H1 (cell line): ENCODE measurements around the gene ST3GAL3.

ENCODE experiments used
- CHD2 ChIP-seq: IDR thresholded peaks from 2 replicates; pipeline ENCODE4 v1.6.1; 2012; ENCODE audit warnings: low read length, improper control_type of control experiment
- EZH2 ChIP-seq: fragments of 200-600 bp; sonication (generic); IDR thresholded peaks from 2 replicates; pipeline ENCODE4 v1.7.1; 2012; ENCODE audit warnings: low read depth, mild to moderate bottlenecking, moderate library complexity, low read length, inconsistent platforms; ENCODE audit not compliant: severe bottlenecking
- GABPA ChIP-seq: IDR thresholded peaks from 2 replicates; pipeline ENCODE4 v1.6.1; 2011; ENCODE audit warnings: mild to moderate bottlenecking, low read length, moderate library complexity, borderline replicate concordance; ENCODE audit not compliant: insufficient read depth
- POLR2AphosphoS5 ChIP-seq: IDR thresholded peaks from 2 replicates; pipeline ENCODE4 v1.6.1; 2011; ENCODE audit warnings: low read depth, low read length
- RXRA ChIP-seq: IDR thresholded peaks from 2 replicates; pipeline ENCODE4 v1.6.1; 2011; ENCODE audit warnings: low read depth, mild to moderate bottlenecking, low read length, moderate library complexity; ENCODE audit not compliant: insufficient read depth
- SIN3A ChIP-seq, 2 experiments: IDR thresholded peaks in 1 of 2; conservative IDR thresholded peaks in 1 of 2; 2 replicates each; pipeline ENCODE4 v1.6.1; 2011 to 2012; ENCODE audit warnings: low read length in 2 of 2, improper control_type of control experiment in 1 of 2, low read depth in 1 of 2, mild to moderate bottlenecking in 1 of 2
- SRF ChIP-seq: IDR thresholded peaks from 2 replicates; pipeline ENCODE4 v1.6.1; 2011; ENCODE audit warnings: mild to moderate bottlenecking, low read depth, low read length, moderate library complexity
- TAF1 ChIP-seq: IDR thresholded peaks from 2 replicates; pipeline ENCODE4 v1.6.1; 2011; ENCODE audit warnings: mild to moderate bottlenecking, low read depth, low read length
- TBP ChIP-seq: IDR thresholded peaks from 2 replicates; pipeline ENCODE4 v1.6.1; 2011; ENCODE audit warnings: low read depth, low read length, improper control_type of control experiment
- TF ChIP-seq, protein P1 (sequence below), 3 experiments: IDR thresholded peaks; 1 replicate in 2 of 3; 2 replicates in 1 of 3; pipeline versions ENCODE4 v1.5.1 to v1.6.1; 2011; ENCODE audit warnings: low read length in 3 of 3, mild to moderate bottlenecking in 3 of 3, inconsistent platforms in 2 of 3, low read depth in 1 of 3, moderate library complexity in 1 of 3; ENCODE audit not compliant: insufficient read depth in 1 of 3; ENCODE audit errors: control extremely low read depth in 1 of 3
- TF ChIP-seq, protein P2 (sequence below): IDR thresholded peaks from 2 replicates; pipeline ENCODE4 v1.6.1; 2011; ENCODE audit warnings: low read depth, mild to moderate bottlenecking, low read length; ENCODE audit not compliant: insufficient read depth
- TF ChIP-seq, protein P3 (sequence below): IDR thresholded peaks from 2 replicates; pipeline ENCODE4 v1.6.1; 2012; ENCODE audit warnings: inconsistent platforms

DNA sequence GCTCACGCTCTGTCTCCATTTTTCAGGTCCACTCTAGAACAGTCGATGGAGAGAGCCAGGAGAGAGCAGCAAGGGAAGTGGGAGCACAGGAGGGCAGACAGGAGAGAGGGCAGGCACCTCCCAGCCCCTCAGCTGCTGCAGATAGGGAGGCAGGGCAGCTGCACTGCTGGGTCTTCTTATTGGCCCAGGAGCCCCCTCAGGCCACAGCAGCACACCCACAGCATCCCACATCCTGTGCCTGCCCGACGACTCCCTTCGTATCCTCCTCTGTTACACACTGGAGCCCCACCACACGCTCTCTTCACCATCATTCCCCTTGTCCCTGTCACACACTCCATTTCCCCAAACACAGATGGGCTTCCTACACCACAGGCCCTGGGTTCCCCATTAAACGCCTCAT, 212.6 kb downstream of the ST3GAL3 start:
- TF ChIP-seq, protein P1, sequence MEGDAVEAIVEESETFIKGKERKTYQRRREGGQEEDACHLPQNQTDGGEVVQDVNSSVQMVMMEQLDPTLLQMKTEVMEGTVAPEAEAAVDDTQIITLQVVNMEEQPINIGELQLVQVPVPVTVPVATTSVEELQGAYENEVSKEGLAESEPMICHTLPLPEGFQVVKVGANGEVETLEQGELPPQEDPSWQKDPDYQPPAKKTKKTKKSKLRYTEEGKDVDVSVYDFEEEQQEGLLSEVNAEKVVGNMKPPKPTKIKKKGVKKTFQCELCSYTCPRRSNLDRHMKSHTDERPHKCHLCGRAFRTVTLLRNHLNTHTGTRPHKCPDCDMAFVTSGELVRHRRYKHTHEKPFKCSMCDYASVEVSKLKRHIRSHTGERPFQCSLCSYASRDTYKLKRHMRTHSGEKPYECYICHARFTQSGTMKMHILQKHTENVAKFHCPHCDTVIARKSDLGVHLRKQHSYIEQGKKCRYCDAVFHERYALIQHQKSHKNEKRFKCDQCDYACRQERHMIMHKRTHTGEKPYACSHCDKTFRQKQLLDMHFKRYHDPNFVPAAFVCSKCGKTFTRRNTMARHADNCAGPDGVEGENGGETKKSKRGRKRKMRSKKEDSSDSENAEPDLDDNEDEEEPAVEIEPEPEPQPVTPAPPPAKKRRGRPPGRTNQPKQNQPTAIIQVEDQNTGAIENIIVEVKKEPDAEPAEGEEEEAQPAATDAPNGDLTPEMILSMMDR (IDR thresholded peaks at IDR 0.05; ENCODE audit: control extremely low read depth in 1 of 3, insufficient read depth in 1 of 3, low read depth in 1 of 3, low read length in 3 of 3) = no peak
- TF ChIP-seq TBP (no peak), RXRA (no peak), SIN3A (conservative IDR thresholded peaks at IDR 0.05 in 1 of 2, IDR thresholded peaks at IDR 0.05 in 1 of 2; ENCODE audit: low read depth in 1 of 2, low read length in 2 of 2) (no peak), TAF1 (no peak), GABPA (no peak), CHD2 (no peak), EZH2 (no peak), POLR2AphosphoS5 (no peak), SRF (no peak)
- TF ChIP-seq, protein P2, sequence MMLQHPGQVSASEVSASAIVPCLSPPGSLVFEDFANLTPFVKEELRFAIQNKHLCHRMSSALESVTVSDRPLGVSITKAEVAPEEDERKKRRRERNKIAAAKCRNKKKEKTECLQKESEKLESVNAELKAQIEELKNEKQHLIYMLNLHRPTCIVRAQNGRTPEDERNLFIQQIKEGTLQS = no peak
- TF ChIP-seq, protein P3, sequence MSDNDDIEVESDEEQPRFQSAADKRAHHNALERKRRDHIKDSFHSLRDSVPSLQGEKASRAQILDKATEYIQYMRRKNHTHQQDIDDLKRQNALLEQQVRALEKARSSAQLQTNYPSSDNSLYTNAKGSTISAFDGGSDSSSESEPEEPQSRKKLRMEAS = no peak
